Spinal cord (tissue), 10 donors: ENCODE data around the gene OBSCN. TPM values are rescaled to one million over a fixed set of nuclear protein-coding genes. Genes with fewer than 3 reads are reported as not detected.

Experiments
- DNase-seq, 6 donors: peaks; one replicate each; pipeline versions ENCODE4 v3.0.0 to v3.0.0-alpha.2; 2013 to 2015; ENCODE audit warnings: low spot score in 6 of 6, low read depth in 4 of 6
- H3K27ac ChIP-seq: one replicate; pipeline ENCODE4 v1.5.1; 2013; ENCODE audit warnings: low read depth, low read length, control low read depth
- H3K27me3 ChIP-seq: one replicate; pipeline ENCODE4 v1.6.1; 2013; ENCODE audit warnings: low read length; ENCODE audit not compliant: control insufficient read depth, insufficient read depth
- H3K36me3 ChIP-seq: one replicate; pipeline ENCODE4 v1.6.1; 2013; ENCODE audit warnings: low read length; ENCODE audit not compliant: control insufficient read depth, insufficient read depth
- H3K4me1 ChIP-seq: one replicate; pipeline ENCODE4 v1.6.1; 2013; ENCODE audit warnings: low read length; ENCODE audit not compliant: control insufficient read depth, insufficient read depth
- H3K4me3 ChIP-seq: one replicate; pipeline ENCODE4 v1.5.1; 2013; ENCODE audit warnings: low read depth, low read length, control low read depth
- H3K9me3 ChIP-seq: one replicate; pipeline ENCODE4 v1.6.1; 2013; ENCODE audit warnings: low read length; ENCODE audit not compliant: control insufficient read depth, insufficient read depth
- WGBS: methylation state at CpG from one replicate; pipeline ENCODE4 v1.1.5; 2013; ENCODE audit warnings: missing lambda C conversion rate; ENCODE audit not compliant: insufficient coverage; 5-methylcytosine and 5-hydroxymethylcytosine counted together
- polyA plus RNA-seq, 2 donors: library from polyadenylated mRNA; unstranded; fragments of 120-200 nt; gene quantifications; one replicate each; pipeline ENCODE4 v1.2.1, GENCODE V29; 2013; ENCODE audit not compliant: insufficient read length in 2 of 2
- total RNA-seq, 2 donors: library from RNA; depleted of rRNA in 1 of 2; stranded (reverse); fragments of 120-200 nt in 1 of 2; fragments of >200 nt in 1 of 2; gene quantifications; one replicate each; pipeline versions ENCODE4 v1.2.3 to v1.2.4, GENCODE V29; 2013 to 2014
- donor health status: healthy.

OBSCN gene
- total and polyA plus RNA-seq, 4 donors = 13.5 to 27.2 (median 22.0) TPM

DNA sequence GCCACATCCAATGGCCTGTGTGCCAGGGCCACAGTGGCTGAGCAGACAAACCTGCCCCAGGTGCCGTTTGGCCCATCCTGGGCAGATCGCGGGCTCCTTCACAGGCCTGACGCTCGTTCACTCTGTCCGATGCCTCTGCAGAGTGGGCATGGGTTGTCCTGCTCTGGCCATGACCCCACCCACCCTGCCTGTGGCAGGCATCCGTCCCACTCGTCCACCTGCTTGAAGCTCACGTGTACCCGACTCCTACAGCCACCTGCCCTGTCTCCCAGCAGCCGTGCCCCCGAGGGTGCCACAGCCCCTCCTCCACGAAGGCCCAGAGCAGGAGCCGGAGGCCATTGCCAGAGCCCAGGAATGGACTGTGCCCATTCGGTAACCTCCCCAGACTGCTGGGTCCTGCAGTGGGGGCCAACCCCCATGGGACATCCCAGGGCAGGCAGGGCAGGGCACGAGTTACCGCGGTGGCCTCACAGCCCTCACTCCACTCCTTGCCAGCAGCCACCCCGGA is 156.9 kb downstream of the OBSCN start:
- no peaks in the 10 kb centered on the region for H3K27me3 ChIP-seq
- no peaks in the 10 kb centered on the region for H3K4me1 ChIP-seq
- 90% methylated on average over 19 of the region's 19 CpGs for WGBS
- DNase-seq = no peak
- no peaks in the 10 kb centered on the region for H3K9me3 ChIP-seq
- H3K36me3 ChIP-seq = peaks cover 24% of the 10 kb centered on the region
- no peak overlapping the region for H3K27ac ChIP-seq
- H3K4me3 ChIP-seq = no peak overlapping the region

- H3K4me1 ChIP-seq = no peaks in the 10 kb centered on the region
- 84% methylated on average over 14 of the region's 20 CpGs for WGBS
These were observed 157.6 kb downstream of the OBSCN start for GRCh38 chr1:228365271-228366061.

DNA sequence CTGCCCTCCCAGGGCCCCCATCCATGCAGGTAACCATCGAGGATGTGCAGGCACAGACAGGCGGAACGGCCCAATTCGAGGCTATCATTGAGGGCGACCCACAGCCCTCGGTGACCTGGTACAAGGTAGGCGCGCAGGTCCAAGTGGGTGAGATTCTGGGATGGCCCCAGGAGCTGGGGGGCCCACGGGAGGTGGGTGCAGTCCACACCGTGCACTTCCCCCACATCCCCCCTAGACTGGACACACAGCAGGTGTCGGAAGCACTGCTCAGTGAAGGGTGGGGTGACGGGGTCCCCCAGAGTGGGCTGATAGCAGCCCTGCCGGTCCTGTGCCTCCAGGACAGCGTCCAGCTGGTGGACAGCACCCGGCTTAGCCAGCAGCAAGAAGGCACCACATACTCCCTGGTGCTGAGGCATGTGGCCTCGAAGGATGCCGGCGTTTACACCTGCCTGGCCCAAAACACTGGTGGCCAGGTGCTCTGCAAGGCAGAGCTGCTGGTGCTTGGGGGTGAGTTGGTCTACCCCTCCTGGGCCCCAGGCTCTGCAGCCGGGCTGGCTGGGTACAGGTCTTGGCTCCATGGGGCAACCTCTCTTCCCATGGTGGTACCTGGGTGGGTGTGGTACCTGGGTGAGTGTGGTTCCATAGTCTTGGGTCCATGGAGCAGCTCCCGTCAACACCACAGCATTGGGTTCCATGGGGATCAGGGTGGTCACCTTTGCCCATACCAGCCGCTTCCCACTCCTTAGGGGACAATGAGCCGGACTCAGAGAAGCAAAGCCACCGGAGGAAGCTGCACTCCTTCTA is 158.4 kb downstream of the OBSCN start:
- H3K9me3 ChIP-seq = no peaks in the 10 kb centered on the region
- 93% methylated on average over 19 of the region's 23 CpGs for WGBS
- H3K4me1 ChIP-seq = no peaks in the 10 kb centered on the region
- H3K27me3 ChIP-seq = no peaks in the 10 kb centered on the region
- H3K27ac ChIP-seq = no peak overlapping the region
- no peak for DNase-seq
- no peak overlapping the region for H3K4me3 ChIP-seq
- H3K36me3 ChIP-seq = peaks cover 25% of the 10 kb centered on the region

More at GRCh38 chr1:228365271-228366061, 157.6 kb downstream of the OBSCN start:
- no peaks in the 10 kb centered on the region for H3K9me3 ChIP-seq
- peaks cover 23% of the 10 kb centered on the region for H3K36me3 ChIP-seq
- no peak for DNase-seq
- no peak overlapping the region for H3K4me3 ChIP-seq
- no peaks in the 10 kb centered on the region for H3K27me3 ChIP-seq
- H3K27ac ChIP-seq = no peak overlapping the region

- no peaks in the 10 kb centered on the region for H3K4me1 ChIP-seq
- no peaks in the 10 kb centered on the region for H3K27me3 ChIP-seq
- DNase-seq = no peak
- WGBS = 56% methylated on average over 19 of the region's 24 CpGs
- no peak overlapping the region for H3K27ac ChIP-seq
- peaks cover 32% of the 10 kb centered on the region for H3K36me3 ChIP-seq
- no peaks in the 10 kb centered on the region for H3K9me3 ChIP-seq
- no peak overlapping the region for H3K4me3 ChIP-seq
These were observed 159.3 kb downstream of the OBSCN start for GRCh38 chr1:228366866-228367741.

DNA sequence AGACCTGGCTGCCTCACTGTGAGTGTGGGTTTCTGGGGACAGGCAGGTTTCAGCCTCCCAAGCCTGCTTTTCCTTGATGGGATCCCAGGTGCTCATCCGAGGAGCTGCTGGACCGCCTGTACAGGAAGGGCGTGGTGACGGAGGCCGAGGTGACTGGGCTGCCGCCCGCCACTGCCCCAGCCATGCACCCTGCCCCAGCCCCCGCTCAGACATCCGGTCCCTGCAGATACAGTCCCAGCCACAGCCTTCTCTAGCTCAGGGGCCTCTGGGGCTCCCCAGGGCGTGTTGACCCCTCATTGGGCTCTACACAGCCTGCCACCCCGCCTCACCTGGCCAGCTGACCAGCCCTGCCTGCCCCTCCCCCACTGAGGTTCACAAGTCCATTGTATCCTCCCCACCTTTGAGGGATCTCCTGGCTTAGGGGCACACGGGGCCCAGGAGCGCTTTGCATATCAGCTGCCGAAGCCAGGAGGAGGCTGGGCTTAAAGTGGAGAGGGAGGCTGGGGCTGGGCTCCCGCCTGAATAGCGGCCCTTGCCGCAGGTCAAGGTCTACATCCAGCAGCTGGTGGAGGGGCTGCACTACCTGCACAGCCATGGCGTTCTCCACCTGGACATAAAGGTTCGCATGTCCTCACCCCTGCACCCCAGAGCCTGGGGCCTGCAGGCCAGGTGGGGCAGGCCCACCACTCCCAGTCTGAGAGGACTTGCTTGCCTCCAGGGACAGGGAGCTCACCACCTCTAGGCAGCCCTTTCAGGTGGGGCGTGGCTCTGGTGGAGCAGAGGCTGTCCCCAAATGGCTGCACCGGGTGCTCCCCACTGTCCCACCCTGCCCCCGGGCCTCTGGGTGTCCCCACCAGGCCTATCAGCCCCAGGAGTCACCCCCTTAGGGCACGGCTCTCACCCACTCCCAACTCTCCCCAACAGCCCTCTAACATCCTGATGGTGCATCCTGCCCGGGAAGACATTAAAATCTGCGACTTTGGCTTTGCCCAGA is 160.3 kb downstream of the OBSCN start:
- H3K4me1 ChIP-seq = no peaks in the 10 kb centered on the region
- peaks cover 40% of the 10 kb centered on the region for H3K36me3 ChIP-seq
- H3K4me3 ChIP-seq = no peak overlapping the region
- 69% methylated on average over 24 of the region's 25 CpGs for WGBS
- no peaks in the 10 kb centered on the region for H3K9me3 ChIP-seq
- H3K27me3 ChIP-seq = no peaks in the 10 kb centered on the region
- DNase-seq = no peak
- no peak overlapping the region for H3K27ac ChIP-seq

GRCh38 chr1:228368801-228369607 is 161.2 kb downstream of the OBSCN start:
- WGBS = 86% methylated on average over 14 of the region's 15 CpGs
- no peaks in the 10 kb centered on the region for H3K4me1 ChIP-seq
- H3K9me3 ChIP-seq = no peaks in the 10 kb centered on the region
- no peak for DNase-seq
- H3K27ac ChIP-seq = no peak overlapping the region
- H3K4me3 ChIP-seq = no peak overlapping the region
- H3K36me3 ChIP-seq = peaks cover 45% of the 10 kb centered on the region
- H3K27me3 ChIP-seq = no peaks in the 10 kb centered on the region

- Histone ChIP-seq H3K36me3 (peaks cover 51% of the 10 kb centered on the region), H3K4me3 (no peak overlapping the region), H3K27ac (no peak overlapping the region), H3K27me3 (no peaks in the 10 kb centered on the region), H3K9me3 (no peaks in the 10 kb centered on the region), H3K4me1 (no peaks in the 10 kb centered on the region)
- 91% methylated on average over 17 of the region's 18 CpGs for WGBS
- no peak for DNase-seq
These were observed 162.0 kb downstream of the OBSCN start for GRCh38 chr1:228369608-228370438.
